Cerebellar nuclear complex (tissue), 1 donor: ENCODE results near the gene ALKBH5.

Experiments
- DNase-seq, 2 experiments: peaks; one replicate each; lab custom pipeline; 2025; lab: John Stamatoyannopoulos, UW

The ALKBH5 gene

DNA sequence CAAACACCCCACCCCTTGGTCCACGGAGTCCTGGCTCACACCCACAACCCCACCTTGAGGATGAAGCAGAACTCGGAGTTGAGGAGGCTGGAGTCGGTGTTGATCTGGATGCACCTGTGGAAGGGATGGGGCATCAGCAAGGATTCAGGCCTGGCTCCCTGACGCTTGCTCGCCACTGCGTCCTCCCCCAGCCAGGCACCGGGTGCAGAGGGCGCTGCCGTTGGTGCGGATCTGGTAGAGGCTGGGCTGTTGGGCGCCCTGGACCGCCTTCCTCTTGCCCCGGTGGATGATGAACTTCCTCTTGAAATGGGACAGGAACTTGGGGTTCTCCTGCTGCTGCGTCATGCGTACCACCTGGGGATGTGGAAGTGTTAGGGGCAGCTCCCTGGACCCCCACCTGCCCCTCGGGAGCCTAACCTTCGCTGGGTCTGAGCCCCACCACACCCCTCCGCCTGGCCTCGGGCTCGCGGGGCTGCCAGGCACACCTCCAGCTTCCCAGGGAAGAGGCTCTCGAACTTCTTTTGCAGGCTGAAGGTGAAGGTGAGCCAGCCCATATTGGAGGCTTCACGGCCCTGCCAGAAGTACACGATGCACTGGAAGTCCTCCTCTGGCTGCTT lies 62.6 kb downstream of the ALKBH5 start:
- no peak for DNase-seq

DNA sequence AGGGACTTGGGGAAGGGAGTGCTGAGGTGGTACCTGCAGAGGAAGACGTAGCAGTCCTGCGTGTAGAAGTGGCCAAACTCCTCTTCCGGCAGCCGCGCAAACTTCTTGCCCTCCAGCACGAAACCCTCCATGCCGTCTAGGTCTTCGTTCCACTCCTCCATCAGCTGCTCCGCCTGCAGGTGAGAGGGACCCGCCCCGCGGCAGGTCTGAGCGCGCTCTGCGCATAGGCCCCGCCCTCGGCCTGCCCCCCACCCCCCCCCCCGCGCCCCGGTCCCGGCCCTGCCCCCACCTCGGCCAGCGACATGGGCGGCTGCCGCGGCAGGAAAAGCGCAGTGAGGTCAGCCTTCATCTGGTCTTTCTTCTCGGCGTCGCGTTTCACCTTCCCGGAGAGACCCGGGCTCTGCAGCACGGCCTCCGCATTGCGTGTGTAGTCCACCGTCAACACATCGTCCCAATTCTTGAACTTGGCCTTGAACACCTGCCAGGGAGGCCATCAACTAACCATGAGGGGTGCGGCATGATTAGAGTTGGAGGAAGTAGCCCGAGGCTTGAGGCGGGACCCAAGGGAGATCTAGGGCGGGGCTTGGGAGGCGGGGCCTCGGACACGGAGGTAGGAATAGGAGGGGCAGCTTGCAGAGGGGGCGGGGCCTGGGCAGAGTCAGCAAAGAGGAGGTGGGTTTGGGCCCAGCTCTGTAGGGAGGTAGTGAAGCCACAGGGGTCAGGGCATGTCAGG lies 63.4 kb downstream of the ALKBH5 start:
- no peak for DNase-seq

DNA sequence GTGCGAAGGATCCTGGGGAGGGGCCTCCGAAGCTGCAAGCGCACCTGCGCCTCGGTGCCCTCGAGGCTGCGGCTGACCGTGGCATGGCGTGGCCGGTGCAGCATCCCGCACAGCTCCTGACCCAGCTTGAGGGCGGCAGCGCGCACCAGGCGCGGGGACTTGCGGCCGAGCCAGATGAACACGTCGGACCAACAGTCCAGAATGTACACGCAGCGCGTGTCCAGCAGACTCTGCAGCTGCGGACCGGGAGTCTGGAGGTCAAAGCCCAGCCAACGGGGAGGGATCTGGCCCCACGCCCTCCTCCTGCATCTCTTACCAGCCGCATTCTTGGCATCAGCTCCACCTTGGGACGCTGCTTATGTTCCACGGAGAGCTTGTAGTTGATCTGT lies 64.0 kb downstream of the ALKBH5 start:
- DNase-seq: no peak

DNA sequence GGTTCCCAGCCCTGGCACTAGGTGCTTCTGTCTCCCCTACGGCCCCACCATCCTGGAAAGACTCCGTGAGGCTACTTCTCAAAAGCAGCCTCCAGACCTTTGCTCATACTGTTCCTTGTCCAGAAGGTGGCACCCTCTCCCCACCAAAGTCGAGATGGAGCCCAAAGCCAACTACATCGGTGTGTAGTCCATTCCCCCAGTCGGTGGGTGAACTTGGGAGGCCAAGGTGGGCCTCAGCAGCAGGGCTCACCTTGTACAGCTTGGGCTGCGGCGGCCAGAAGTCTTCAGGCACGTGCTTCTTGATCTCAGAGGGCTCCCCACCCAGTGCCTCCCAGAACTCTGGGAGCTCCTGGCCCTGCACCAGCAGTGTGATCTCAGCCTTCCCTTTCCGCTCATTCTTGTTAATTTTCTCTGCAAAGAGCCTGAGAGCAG lies 64.7 kb downstream of the ALKBH5 start:
- DNase-seq: peak in 1 of 2 experiments; percentile 16

DNA sequence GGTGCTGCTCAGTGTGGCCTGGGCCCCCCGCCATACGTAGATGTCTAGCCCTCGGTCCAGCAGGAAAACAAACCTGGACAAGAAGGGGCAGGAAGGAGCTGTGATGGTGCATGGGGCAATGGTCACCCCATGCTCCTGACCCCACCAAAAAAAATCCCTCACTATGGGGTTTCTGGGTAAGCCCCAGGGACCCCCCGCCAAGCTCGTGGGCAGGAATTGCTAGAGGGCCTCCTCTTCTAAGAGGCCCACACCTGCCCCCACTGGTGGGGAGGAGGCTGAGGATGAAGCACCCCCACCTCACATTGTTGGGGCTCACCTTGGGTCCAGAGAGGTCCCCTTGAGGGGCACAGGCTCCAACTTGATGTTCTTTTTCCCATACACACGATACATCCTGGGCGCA lies 65.2 kb downstream of the ALKBH5 start:
- DNase-seq: no peak

- no peak for DNase-seq
Measured at GRCh38 chr17:18250259-18250658, 66.6 kb downstream of the ALKBH5 start.

- no peak for DNase-seq
Measured at GRCh38 chr17:18250708-18251107, 67.1 kb downstream of the ALKBH5 start.

GRCh38 chr17:18251204-18251603 lies 67.6 kb downstream of the ALKBH5 start:
- DNase-seq: no peak

GRCh38 chr17:18252160-18252559 lies 68.5 kb downstream of the ALKBH5 start:
- no peak for DNase-seq

- no peak for DNase-seq
Measured at GRCh38 chr17:18253187-18253884, 69.7 kb downstream of the ALKBH5 start.

- DNase-seq: no peak
Measured at GRCh38 chr17:18253947-18254821, 70.6 kb downstream of the ALKBH5 start.

GRCh38 chr17:18254888-18255649 lies 71.4 kb downstream of the ALKBH5 start:
- no peak for DNase-seq

- no peak for DNase-seq
Measured at GRCh38 chr17:18256351-18256750, 72.7 kb downstream of the ALKBH5 start.

DNA sequence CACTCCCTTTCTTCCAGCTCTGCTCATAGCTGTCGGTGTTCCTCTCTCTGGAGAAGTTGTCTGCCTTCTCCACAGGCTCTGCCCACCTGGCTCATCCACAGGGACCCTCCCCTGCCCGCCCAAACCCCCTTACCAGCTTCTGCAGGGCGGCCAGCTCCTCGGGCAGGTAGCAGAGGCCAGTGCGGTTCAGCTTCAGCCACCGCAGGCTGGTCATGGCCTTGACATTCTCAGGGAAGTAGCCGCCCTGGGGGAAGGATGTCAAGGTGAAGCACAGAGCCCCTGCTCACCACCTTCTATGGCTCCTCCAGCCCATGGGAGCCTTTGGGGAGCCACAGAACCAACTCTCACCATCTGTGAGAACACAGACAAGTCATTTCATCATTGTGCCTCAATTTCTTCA lies 73.1 kb downstream of the ALKBH5 start:
- no peak for DNase-seq

DNA sequence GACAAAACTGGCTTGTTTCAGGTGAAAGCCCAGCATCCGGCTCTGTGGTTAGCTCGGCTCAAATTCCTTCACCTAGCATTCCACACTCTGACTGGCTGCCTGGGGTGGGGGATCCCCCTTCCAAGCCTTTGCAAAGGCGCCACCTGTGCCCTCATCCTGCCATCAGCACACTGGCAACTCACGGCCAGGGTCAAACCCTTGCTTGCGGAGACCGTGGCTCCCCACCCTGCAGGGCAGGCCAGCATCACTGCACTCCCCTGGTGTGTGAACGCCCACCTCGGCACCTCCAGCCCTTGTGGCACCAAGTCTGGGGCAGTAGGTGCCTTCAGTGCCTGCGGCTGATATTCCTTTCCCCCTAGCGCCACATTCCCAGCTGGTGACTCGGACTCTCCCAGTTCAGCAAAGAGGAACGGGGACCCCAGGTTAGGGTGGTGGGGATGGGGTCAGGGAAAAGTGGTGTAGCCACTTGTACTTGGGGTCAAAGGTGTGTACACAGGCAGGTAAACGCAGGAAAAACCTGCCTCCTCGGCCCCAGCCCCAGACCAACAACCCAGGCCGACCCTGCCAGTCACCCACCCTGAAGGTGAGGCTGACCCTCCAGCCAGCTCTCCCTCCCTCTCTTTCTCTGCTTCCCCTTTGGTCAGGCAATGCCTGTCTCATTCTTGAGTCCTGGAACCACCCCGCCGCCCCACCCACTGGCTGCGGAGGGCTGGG lies 73.8 kb downstream of the ALKBH5 start:
- no peak for DNase-seq

DNA sequence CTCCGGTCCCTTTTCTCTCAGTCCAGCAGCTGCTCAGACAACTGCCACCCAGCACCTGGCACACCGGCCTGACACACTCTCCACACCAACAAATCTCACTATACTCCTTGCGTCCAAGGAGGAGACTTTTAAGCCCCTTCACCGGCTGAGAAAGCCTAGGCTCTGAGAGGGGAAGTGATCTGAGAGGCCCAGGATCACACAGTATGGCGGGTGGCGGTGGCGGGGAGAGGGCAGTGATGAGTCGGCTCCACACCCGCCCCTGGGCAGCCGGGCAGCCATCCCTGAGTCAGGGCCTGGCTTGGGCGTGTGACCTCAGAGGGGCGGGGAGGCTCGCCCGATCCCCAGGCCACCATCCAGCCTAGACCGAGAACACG lies 74.3 kb downstream of the ALKBH5 start:
- DNase-seq: no peak

GRCh38 chr17:18258356-18259038 lies 74.9 kb downstream of the ALKBH5 start, which contains the start of gene FLII:
Gene FLII (minus strand): TSS chr17:18258738. CDS start chr17:18258690, 48 bp downstream.
- DNase-seq: no peak
